ENCODE measurements around the gene PPP1R15A.

- TF ChIP-seq CTCF (IDR thresholded peaks at IDR 0.05): no peak
- TF ChIP-seq POLR2A (IDR thresholded peaks at IDR 0.05): no peak
These were observed 50.6 kb downstream of the PPP1R15A start for GRCh38 chr19:48922548-48923490.
